ENCODE data around the gene SPATC1L.

SPATC1L gene

DNA sequence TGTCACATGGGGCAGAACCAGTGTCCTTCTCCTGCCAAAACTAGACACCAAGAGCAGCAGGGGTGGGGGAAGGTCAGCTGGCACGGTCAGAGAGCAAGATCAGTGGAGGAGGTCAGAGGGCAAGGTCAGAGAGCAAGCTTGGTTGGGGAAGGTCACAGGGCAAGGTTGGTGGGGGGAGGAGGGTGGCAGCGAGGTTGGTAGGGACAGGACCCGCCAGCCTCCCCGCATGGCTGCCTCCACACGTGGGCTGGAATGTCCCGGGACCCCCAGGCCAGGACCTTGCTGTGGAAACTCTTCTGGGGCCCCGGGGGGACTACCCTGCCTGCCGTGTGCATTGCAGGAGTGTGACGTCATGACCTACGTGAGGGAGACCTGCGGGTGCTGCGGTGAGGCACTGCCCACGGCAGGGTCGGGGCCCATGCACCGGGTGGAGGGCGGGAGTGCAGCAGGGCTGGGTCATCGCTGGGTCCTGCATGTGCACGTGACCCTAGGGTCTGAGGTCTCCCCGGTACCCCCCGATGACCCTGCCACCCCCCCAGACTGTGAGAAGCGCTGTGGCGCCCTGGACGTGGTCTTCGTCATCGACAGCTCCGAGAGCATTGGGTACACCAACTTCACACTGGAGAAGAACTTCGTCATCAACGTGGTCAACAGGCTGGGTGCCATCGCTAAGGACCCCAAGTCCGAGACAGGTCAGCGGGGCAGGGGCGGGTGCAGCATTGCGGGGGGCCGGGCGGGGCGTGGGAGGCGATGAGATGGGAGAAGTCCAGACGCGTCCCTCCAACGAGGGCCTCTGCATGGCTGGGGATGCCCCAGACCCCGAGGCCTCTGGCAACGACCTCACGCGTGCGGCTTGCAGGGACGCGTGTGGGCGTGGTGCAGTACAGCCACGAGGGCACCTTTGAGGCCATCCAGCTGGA, 59.1 kb downstream of the SPATC1L start:
- TF ChIP-seq SPI1 (IDR thresholded peaks at IDR 0.05; ENCODE audit: borderline replicate concordance, low read depth) (no peak), POLR2AphosphoS5 (IDR thresholded peaks at IDR 0.05; ENCODE audit: low read depth) (no peak), GABPA (IDR thresholded peaks at IDR 0.05; ENCODE audit: low read depth) (no peak)
- TF ChIP-seq, protein P1, sequence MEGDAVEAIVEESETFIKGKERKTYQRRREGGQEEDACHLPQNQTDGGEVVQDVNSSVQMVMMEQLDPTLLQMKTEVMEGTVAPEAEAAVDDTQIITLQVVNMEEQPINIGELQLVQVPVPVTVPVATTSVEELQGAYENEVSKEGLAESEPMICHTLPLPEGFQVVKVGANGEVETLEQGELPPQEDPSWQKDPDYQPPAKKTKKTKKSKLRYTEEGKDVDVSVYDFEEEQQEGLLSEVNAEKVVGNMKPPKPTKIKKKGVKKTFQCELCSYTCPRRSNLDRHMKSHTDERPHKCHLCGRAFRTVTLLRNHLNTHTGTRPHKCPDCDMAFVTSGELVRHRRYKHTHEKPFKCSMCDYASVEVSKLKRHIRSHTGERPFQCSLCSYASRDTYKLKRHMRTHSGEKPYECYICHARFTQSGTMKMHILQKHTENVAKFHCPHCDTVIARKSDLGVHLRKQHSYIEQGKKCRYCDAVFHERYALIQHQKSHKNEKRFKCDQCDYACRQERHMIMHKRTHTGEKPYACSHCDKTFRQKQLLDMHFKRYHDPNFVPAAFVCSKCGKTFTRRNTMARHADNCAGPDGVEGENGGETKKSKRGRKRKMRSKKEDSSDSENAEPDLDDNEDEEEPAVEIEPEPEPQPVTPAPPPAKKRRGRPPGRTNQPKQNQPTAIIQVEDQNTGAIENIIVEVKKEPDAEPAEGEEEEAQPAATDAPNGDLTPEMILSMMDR (IDR thresholded peaks at IDR 0.05; ENCODE audit: insufficient read depth, low read length), result no peak
- TF ChIP-seq, protein P2, sequence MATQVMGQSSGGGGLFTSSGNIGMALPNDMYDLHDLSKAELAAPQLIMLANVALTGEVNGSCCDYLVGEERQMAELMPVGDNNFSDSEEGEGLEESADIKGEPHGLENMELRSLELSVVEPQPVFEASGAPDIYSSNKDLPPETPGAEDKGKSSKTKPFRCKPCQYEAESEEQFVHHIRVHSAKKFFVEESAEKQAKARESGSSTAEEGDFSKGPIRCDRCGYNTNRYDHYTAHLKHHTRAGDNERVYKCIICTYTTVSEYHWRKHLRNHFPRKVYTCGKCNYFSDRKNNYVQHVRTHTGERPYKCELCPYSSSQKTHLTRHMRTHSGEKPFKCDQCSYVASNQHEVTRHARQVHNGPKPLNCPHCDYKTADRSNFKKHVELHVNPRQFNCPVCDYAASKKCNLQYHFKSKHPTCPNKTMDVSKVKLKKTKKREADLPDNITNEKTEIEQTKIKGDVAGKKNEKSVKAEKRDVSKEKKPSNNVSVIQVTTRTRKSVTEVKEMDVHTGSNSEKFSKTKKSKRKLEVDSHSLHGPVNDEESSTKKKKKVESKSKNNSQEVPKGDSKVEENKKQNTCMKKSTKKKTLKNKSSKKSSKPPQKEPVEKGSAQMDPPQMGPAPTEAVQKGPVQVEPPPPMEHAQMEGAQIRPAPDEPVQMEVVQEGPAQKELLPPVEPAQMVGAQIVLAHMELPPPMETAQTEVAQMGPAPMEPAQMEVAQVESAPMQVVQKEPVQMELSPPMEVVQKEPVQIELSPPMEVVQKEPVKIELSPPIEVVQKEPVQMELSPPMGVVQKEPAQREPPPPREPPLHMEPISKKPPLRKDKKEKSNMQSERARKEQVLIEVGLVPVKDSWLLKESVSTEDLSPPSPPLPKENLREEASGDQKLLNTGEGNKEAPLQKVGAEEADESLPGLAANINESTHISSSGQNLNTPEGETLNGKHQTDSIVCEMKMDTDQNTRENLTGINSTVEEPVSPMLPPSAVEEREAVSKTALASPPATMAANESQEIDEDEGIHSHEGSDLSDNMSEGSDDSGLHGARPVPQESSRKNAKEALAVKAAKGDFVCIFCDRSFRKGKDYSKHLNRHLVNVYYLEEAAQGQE (IDR thresholded peaks at IDR 0.05; ENCODE audit: insufficient replicate concordance, low read depth), result no peak
- Histone ChIP-seq H3K4me3 (replicated peaks; ENCODE audit: insufficient read depth, low read length) (no peak overlapping the region), H3K27ac (replicated peaks) (no peak overlapping the region), H3K27me3 (ENCODE audit: insufficient read depth, poor library complexity, severe bottlenecking) (no peaks in the 10 kb centered on the region)
- DNase-seq (ENCODE audit: low read depth in 1 of 2, low spot score in 1 of 2), result no peak

DNA sequence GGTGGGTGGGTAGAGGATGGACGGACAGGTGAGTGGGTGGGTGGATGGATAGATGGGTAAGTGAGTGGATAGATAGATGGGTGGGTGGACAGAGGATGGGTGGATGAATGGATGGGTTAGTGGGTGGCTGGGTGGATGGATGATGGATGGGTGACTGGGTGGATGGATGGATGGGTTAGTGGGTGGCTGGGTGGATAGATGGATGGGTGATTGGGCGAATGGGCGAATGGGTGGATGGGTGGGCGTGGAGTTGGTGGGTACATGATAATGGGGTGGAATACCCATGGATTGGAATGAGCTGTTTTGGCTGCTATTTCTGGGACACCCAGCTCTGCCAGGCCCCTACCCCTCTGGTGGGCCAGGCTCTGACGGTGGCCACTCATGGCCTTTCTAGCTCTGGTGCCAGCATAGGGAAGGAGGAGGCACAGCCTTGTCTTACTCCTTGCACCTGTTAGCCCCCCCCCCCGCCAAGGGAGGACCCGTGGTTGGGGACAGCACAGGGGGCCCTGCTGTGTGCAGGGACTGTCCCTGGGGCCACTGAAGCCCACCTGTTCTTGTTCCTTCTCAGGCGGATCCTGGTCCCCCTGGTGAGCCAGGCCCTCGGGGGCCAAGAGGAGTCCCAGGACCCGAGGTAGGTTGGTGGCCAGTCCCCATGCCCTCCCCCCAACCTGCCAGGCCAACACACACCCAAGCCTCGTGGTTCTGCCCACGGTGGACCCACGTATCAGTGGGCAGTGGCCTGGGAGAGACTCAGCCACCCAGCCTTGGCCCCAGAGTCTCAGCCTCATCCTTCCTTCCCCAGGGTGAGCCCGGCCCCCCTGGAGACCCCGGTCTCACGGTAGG, 60.0 kb downstream of the SPATC1L start:
- H3K4me3 ChIP-seq (replicated peaks; ENCODE audit: insufficient read depth, low read length), result no peak overlapping the region
- DNase-seq (ENCODE audit: low read depth in 1 of 2, low spot score in 1 of 2), result no peak
- H3K27me3 ChIP-seq (ENCODE audit: insufficient read depth, poor library complexity, severe bottlenecking), result no peaks in the 10 kb centered on the region
- TF ChIP-seq, protein P1 (IDR thresholded peaks at IDR 0.05; ENCODE audit: insufficient read depth, low read length), result no peak
- TF ChIP-seq, protein P2 (IDR thresholded peaks at IDR 0.05; ENCODE audit: insufficient replicate concordance, low read depth), result no peak
- no peak for TF ChIP-seq SPI1 (IDR thresholded peaks at IDR 0.05; ENCODE audit: borderline replicate concordance, low read depth)
- no peak for TF ChIP-seq POLR2AphosphoS5 (IDR thresholded peaks at IDR 0.05; ENCODE audit: low read depth)
- no peak for TF ChIP-seq GABPA (IDR thresholded peaks at IDR 0.05; ENCODE audit: low read depth)
- H3K27ac ChIP-seq (replicated peaks), result no peak overlapping the region

DNA sequence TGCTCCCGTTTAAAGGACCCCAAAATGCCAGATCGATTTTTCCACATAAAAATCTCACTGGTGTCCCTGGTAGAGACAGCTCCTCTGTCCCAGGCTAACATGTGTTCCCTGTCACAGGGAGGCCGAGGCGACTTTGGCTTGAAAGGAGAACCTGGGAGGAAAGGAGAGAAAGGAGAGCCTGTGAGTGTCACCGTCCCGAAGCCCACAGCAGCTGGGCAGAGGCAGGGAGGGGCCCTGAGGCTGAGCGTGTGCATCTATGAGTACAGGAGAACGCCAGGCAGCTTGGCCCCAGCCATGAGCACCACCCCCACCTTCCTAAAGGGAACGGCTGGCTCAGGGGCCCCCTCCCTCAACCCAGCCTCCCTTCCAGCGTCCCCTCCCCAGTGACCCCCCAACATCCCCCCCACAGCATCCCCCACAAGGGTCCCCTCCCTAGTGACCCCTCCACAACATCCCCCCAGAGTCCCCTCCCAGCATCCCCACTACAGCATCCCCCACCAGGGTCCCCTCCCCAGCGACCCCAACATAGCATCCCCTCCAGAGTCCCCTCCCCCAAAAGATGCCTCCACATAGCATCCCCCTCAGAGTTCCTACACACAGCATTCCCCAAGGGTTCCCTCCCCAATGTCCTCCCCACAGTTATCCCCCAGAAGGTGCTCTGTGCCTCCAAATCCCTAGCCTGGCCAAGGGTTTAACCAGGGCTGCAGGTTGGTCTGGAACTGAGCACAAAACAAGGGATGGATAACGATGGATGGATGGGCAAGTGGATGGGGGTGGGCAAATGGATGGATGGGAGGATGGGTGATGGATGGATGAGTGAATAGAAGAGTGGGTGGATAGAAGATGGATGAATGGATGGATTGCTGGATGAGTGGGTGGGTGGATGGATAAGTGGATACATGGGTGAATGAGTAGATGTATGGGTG, 61.2 kb downstream of the SPATC1L start:
- H3K27me3 ChIP-seq (ENCODE audit: insufficient read depth, poor library complexity, severe bottlenecking), result no peaks in the 10 kb centered on the region
- no peak overlapping the region for H3K27ac ChIP-seq (replicated peaks)
- no peak overlapping the region for H3K4me3 ChIP-seq (replicated peaks; ENCODE audit: insufficient read depth, low read length)
- no peak for DNase-seq (ENCODE audit: low read depth in 1 of 2, low spot score in 1 of 2)
- TF ChIP-seq SPI1 (IDR thresholded peaks at IDR 0.05; ENCODE audit: borderline replicate concordance, low read depth) (no peak), GABPA (IDR thresholded peaks at IDR 0.05; ENCODE audit: low read depth) (no peak), POLR2AphosphoS5 (IDR thresholded peaks at IDR 0.05; ENCODE audit: low read depth) (no peak)
- TF ChIP-seq, protein P2 (IDR thresholded peaks at IDR 0.05; ENCODE audit: insufficient replicate concordance, low read depth), result no peak
- TF ChIP-seq, protein P1 (IDR thresholded peaks at IDR 0.05; ENCODE audit: insufficient read depth, low read length), result no peak
